Activated CD8-positive, alpha-beta memory T cell treated with anti-CD3 and anti-CD28 coated beads, Interleukin-2, amount 50 U/mL, for 1 hour (primary cell): Measurements from ENCODE around the gene DNASE1L1.

Source experiments
- DNase-seq: peaks from one replicate; pipeline ENCODE4 v3.0.0-alpha.2; 2020; ENCODE audit errors: extremely low read depth

The DNASE1L1 gene, protein sequence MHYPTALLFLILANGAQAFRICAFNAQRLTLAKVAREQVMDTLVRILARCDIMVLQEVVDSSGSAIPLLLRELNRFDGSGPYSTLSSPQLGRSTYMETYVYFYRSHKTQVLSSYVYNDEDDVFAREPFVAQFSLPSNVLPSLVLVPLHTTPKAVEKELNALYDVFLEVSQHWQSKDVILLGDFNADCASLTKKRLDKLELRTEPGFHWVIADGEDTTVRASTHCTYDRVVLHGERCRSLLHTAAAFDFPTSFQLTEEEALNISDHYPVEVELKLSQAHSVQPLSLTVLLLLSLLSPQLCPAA

DNA sequence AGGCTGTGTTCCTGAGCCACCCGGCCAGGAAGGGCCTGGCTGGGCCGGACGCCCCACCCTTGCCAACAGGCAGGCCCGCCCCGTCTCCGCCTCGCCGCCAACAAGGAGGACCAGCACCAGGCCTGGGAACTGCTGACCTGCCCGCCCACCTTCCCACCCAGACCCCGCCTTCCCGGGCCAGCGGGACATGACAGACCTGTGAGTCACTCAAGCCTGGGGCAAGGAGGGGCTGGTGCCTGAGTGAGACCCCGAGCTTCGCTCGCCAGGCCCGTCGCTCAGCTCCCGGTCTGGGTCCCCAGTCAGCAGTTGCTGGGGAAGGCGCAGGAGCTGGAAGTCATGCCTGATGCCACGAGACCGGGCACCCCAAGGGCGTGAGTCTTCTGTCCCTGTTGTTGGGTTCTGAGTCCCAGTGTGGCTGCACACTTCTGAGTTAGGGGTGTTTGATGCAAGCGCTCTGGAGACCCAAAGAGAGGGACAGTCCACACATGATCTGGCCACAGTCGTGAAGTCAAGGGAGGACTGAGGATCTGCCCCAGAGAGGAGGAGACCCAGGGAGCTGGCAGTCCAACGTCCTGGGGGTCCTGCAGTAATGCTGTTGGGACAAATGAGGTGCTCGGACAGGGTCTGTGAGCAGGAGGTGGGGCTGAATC, at the start of gene DNASE1L1:
Gene DNASE1L1 (minus strand): TSS at position 33 of the 650 bp plus-strand sequence. CDS start 3,686 bp downstream, outside the sequence.
- DNase-seq = no peak

GRCh38 chrX:154458116-154458953, 49.3 kb upstream of the DNASE1L1 start, which contains the start of gene PLXNA3:
Gene PLXNA3, plus strand, starts transcription at chrX:154458281. Its CDS starts 1,903 bp downstream, at chrX:154460184.
- no peak for DNase-seq

DNA sequence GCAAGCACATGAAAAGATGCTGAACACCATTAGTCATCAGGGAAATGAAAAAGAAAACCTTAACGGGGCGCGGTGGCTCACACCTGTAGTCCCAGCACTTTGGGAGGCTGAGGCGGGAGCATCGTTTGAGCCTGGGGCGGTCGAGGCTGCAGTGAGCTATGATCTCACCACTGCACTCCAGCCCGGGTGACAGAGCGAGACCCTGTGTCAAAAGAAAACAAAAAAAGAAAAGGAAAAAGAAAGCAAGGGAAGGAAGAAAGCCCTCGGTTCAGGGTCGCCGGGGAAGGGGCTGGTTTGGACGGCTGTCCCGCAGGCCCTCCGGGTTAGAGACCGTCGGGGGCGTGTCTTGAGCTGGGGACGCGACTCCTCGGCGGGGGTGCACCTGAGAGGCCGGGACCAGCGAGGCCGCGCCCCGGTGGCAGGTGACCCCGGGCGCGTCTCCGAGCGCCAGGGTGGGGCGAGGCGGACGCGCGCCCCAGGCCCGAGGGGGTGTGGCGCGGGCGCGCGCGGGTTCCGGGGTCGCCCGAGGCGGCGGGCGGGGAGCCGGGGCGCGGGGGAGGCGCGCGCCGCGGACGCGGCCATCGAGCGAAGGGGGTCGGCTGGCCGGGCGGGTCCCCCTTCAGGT, 48.5 kb upstream of the DNASE1L1 start:
- DNase-seq = no peak

DNA sequence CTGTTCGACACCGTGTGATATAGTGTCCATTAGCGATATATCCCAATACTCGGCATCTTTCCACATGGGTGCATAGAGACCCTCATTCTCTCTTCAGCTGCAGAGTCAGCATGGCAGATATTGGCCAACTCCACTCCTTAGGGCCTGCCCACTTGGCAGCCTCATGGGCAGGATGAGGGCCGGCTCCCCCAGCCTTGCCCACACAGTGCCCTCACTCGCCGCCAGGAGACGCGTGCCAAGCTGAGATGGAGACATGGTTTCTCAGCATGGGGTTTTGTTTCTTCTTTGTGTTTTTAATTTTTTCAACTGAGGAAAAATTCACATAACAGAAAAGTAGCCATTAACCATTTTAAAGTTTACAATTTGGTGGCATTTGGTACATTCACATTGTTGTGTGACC, 43.8 kb upstream of the DNASE1L1 start:
- DNase-seq = no peak

DNA sequence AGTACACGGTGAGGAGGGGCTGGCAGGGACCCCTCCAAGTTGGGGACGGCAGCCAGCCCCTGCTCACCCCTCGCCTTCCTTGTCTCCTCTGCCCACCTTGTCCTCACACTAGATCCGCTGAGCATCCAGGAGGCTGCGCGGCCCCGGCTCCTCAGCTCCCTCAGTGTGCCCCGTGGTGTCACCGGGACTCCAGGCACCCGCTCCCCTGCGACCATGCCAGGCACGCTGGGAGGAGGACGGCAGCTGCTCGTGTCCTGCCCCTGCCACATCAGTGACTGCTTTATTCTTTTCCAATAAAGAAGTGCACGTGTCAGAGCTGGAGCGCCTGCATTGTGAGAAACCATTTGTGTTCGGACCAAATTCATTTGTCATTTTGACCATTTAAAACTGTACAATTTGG, 41.3 kb upstream of the DNASE1L1 start:
- DNase-seq = no peak

DNA sequence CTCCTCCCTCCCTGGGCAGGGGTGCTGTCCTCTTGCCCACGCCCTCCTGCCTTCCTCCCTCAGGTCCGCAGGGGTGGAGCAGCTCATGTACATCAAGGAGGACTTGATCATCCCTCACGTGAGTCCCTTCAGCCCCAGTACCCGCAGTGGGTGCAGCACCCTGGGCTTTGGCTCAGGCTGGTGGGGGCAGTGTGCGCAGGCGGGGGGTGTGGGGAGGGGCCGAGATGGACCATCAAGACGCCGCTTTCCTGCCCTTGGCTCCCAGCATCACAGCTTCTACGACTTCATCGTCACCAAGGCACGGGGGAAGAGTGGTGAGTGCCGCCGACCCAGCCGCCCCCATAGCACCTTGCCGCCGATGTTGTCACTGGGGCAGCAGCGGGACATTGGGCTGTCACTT, 40.6 kb upstream of the DNASE1L1 start:
- no peak for DNase-seq

GRCh38 chrX:154448484-154448883, 39.4 kb upstream of the DNASE1L1 start:
- no peak for DNase-seq

DNA sequence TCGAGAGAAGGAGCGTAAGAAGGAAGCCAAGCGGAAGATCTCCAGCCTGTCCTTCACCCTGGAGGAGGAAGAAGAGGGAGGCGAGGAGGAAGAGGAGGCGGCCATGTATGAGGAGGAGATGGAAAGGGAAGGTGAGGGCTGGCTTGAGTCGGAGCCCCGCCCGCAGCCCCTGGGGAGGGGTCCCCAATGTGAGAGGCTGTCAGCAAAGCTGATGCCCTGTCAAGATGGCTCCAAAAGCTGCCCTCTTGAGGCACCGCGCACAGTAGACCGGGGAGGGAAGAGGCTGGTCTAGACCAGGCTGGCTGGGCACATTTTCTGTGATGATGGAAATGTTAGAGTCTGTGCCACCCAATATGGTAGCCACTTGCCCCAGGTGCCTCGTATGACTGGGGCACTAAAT, 37.4 kb upstream of the DNASE1L1 start:
- DNase-seq = no peak

GRCh38 chrX:154445776-154446175, 36.7 kb upstream of the DNASE1L1 start:
- no peak for DNase-seq

GRCh38 chrX:154444755-154445246, 35.7 kb upstream of the DNASE1L1 start:
- DNase-seq = no peak

- no peak for DNase-seq
Observed at GRCh38 chrX:154443992-154444754, 35.1 kb upstream of the DNASE1L1 start, which contains the start of gene FAM50A. Gene FAM50A, plus strand, starts transcription at chrX:154444141. Its CDS starts 95 bp downstream, at chrX:154444236.

GRCh38 chrX:154443479-154443910, 34.4 kb upstream of the DNASE1L1 start:
- DNase-seq = no peak

- DNase-seq = no peak
Observed at GRCh38 chrX:154441984-154442707, 33.1 kb upstream of the DNASE1L1 start.

DNA sequence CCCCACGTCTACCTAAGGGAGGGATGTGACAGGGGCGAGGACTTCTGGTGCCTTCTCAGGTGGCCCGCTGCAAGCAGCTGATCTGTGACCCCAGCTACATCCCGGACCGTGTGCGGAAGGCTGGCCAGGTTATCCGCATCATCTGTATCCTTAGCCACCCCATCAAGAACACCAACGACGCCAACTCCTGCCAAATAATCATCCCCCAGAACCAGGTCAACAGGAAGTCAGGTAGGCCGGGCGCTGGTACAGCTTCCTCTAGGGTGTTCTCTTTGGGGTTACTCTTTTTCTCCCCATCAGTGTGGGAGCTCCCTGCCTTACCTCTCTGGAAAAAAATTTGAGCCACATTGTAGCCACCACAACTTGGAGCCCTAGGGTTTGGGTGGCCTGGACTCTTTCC, 32.5 kb upstream of the DNASE1L1 start:
- no peak for DNase-seq

GRCh38 chrX:154440623-154441357, 31.7 kb upstream of the DNASE1L1 start:
- DNase-seq = no peak

- no peak for DNase-seq
Observed at GRCh38 chrX:154439841-154440240, 30.8 kb upstream of the DNASE1L1 start.

GRCh38 chrX:154437971-154438893, 29.2 kb upstream of the DNASE1L1 start:
- no peak for DNase-seq

DNA sequence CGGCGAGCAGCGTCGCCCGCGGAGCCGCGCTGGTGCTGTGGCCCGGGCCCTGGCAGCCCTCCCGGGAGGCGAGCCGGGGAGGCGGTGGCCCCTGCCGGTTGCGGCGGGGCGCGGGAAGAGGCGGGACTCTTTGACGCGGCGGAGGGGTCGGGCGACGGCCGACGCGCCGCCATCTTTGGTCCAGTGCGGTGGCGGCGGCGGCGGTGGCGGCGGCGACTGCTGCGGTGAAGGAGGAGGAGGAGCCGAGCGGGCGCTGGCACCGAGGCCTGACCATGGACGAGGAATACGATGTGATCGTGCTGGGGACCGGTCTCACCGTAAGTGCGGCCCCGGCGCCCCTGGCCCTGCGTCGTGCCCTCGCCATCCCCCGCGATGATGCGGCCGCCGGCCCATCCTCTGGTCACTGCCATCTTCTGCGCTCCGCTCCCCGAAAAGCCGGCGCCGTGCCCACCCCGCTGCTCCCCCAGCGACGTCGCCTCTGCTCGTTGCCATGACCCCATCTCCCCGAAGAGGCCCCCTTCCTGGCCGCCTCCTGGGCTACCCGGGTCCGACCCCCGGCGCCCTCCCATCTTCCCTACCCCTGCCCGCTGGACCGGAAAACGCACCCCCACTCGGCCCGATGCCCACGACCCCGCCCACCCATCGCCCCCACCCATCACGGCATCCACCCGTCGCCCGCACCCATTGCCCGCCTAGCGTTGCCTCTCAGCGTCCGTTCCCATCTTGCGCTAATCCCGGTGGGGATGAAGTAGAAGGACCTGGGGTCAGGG, 28.1 kb upstream of the DNASE1L1 start, which contains the start of gene GDI1:
Gene GDI1 (plus strand): TSS at position 172 of the 770 bp plus-strand sequence. CDS start 101 bp downstream, at position 273.
- no peak for DNase-seq
